Liver (tissue), 9 donors: Measurements from ENCODE around the gene NPW. TPM values are rescaled to one million over a fixed set of nuclear protein-coding genes. Genes with fewer than 3 reads are reported as not detected.

Experiments
- DNase-seq: peaks from one replicate; pipeline ENCODE4 v3.0.0-alpha.2; 2017; ENCODE audit warnings: low spot score
- H3K27ac ChIP-seq, 2 donors: one replicate each; pipeline ENCODE4 v1.7.0; 2013; ENCODE audit warnings: inconsistent platforms in 2 of 2, low read length in 2 of 2, control low read depth in 1 of 2, low read depth in 1 of 2, mild to moderate bottlenecking in 1 of 2
- H3K27me3 ChIP-seq, 4 donors: one replicate each; pipeline versions ENCODE4 v1.6.1 to v1.7.0; 2013; ENCODE audit warnings: low read length in 3 of 4, inconsistent platforms in 1 of 4, mild to moderate bottlenecking in 1 of 4, moderate library complexity in 1 of 4; ENCODE audit not compliant: control insufficient read depth in 4 of 4, insufficient read depth in 4 of 4
- H3K36me3 ChIP-seq, 4 donors: one replicate each; pipeline versions ENCODE4 v1.6.1 to v1.7.0; 2013; ENCODE audit warnings: low read length in 3 of 4, mild to moderate bottlenecking in 3 of 4, low read depth in 1 of 4, moderate library complexity in 1 of 4; ENCODE audit not compliant: control insufficient read depth in 4 of 4, insufficient read depth in 3 of 4
- H3K4me1 ChIP-seq, 4 donors: one replicate each; pipeline versions ENCODE4 v1.6.1 to v1.7.0; 2013; ENCODE audit warnings: low read length in 3 of 4, mild to moderate bottlenecking in 3 of 4, moderate library complexity in 1 of 4; ENCODE audit not compliant: control insufficient read depth in 4 of 4, insufficient read depth in 4 of 4
- H3K4me3 ChIP-seq, 3 donors: one replicate each; pipeline versions ENCODE4 v1.6.1 to v1.7.0; 2013; ENCODE audit warnings: low read length in 3 of 3, control low read depth in 1 of 3, low read depth in 1 of 3, mild to moderate bottlenecking in 1 of 3
- H3K9ac ChIP-seq, 2 donors: one replicate each; pipeline ENCODE4 v1.7.0; 2013; ENCODE audit warnings: low read length in 2 of 2, mild to moderate bottlenecking in 2 of 2, moderate library complexity in 2 of 2, control low read depth in 1 of 2, low read depth in 1 of 2
- H3K9me3 ChIP-seq, 4 donors: one replicate each; pipeline versions ENCODE4 v1.6.1 to v1.7.0; 2013; ENCODE audit warnings: low read length in 3 of 4; ENCODE audit not compliant: control insufficient read depth in 4 of 4
- CTCF ChIP-seq: fragments of 150-350 bp; IDR thresholded peaks from 2 replicates; pipeline ENCODE4 v1.5.1; 2017; ENCODE audit warnings: improper control_type of control experiment, low read depth, low read length; ENCODE audit not compliant: missing input control
- EGR1 ChIP-seq, 2 donors: IDR thresholded peaks; 2 replicates each; pipeline ENCODE4 v1.6.1; 2016 to 2018; ENCODE audit warnings: antibody characterized with exemption in 2 of 2, low read depth in 2 of 2
- FOXA1 ChIP-seq: IDR thresholded peaks from 2 replicates; pipeline ENCODE4 v1.6.1; 2016; ENCODE audit warnings: antibody characterized with exemption
- FOXA2 ChIP-seq: IDR thresholded peaks from 2 replicates; pipeline ENCODE4 v1.6.1; 2016; ENCODE audit warnings: antibody characterized with exemption
- GABPA ChIP-seq, 2 donors: IDR thresholded peaks in 1 of 2; conservative IDR thresholded peaks in 1 of 2; 2 replicates each; pipeline ENCODE4 v1.6.1; 2016; ENCODE audit warnings: antibody characterized with exemption in 2 of 2, mild to moderate bottlenecking in 1 of 2, moderate library complexity in 1 of 2
- HNF4A ChIP-seq, 2 donors: conservative IDR thresholded peaks; 2 replicates each; pipeline ENCODE4 v1.6.1; 2016; ENCODE audit warnings: antibody characterized with exemption in 2 of 2, mild to moderate bottlenecking in 2 of 2
- HNF4G ChIP-seq: IDR thresholded peaks from 2 replicates; pipeline ENCODE4 v1.6.1; 2016; ENCODE audit warnings: antibody characterized with exemption
- JUND ChIP-seq, 2 donors: IDR thresholded peaks; 2 replicates each; pipeline ENCODE4 v1.6.1; 2016; ENCODE audit warnings: antibody characterized with exemption in 2 of 2
- NR2F2 ChIP-seq: IDR thresholded peaks from 2 replicates; pipeline ENCODE4 v1.6.1; 2016; ENCODE audit warnings: antibody characterized with exemption
- RAD21 ChIP-seq, 2 donors: IDR thresholded peaks; 2 replicates each; pipeline ENCODE4 v1.6.1; 2016; ENCODE audit warnings: antibody characterized with exemption in 2 of 2, mild to moderate bottlenecking in 2 of 2
- RXRA ChIP-seq, 2 donors: IDR thresholded peaks; 2 replicates each; pipeline ENCODE4 v1.6.1; 2017 to 2018; ENCODE audit warnings: antibody characterized with exemption in 2 of 2, mild to moderate bottlenecking in 1 of 2
- SP1 ChIP-seq: IDR thresholded peaks from 2 replicates; pipeline ENCODE4 v1.6.1; 2018; ENCODE audit warnings: antibody characterized with exemption, mild to moderate bottlenecking
- TAF1 ChIP-seq: conservative IDR thresholded peaks from 2 replicates; pipeline ENCODE4 v1.6.1; 2016; ENCODE audit warnings: antibody characterized with exemption, mild to moderate bottlenecking
- YY1 ChIP-seq: IDR thresholded peaks from 2 replicates; pipeline ENCODE4 v1.6.1; 2016; ENCODE audit warnings: antibody characterized with exemption, mild to moderate bottlenecking
- ZBTB33 ChIP-seq: IDR thresholded peaks from 2 replicates; pipeline ENCODE4 v1.6.1; 2016; ENCODE audit warnings: antibody characterized with exemption
- WGBS: extraction: QIAGEN DNeasy Blood & Tissue Kit; methylation state at CpG from one replicate; pipeline ENCODE4 v1.1.7; 2013; 5-methylcytosine and 5-hydroxymethylcytosine counted together
- polyA plus RNA-seq, 2 donors: library from polyadenylated mRNA; stranded (reverse) in 1 of 2; unstranded in 1 of 2; fragments of 200-250 nt in 1 of 2; fragments of >200 nt in 1 of 2; fragmentation: Nextera tagmentation in 1 of 2; extraction: Ambion mirVana in 1 of 2; gene quantifications; one replicate each; pipeline versions ENCODE4 v1.2.1 to v1.2.3, GENCODE V29; 2013 to 2015
- total RNA-seq, 2 donors: library from RNA; depleted of rRNA; stranded (reverse); fragments of >200 nt; gene quantifications; one replicate each; pipeline ENCODE4 v1.2.3, GENCODE V29; 2014
- TF ChIP-seq, protein P1 (sequence below): IDR thresholded peaks from 2 replicates; pipeline ENCODE4 v1.6.1; 2016; ENCODE audit warnings: antibody characterized with exemption, mild to moderate bottlenecking
- TF ChIP-seq, protein P2 (sequence below): IDR thresholded peaks from 2 replicates; pipeline ENCODE4 v1.6.1; 2016; ENCODE audit warnings: antibody characterized with exemption
- TF ChIP-seq, protein P3 (sequence below): IDR thresholded peaks from 2 replicates; pipeline ENCODE4 v1.6.1; 2016; ENCODE audit warnings: antibody characterized with exemption
- donor health status: healthy.
- donor health status: healthy.
- donor health status: healthy.
- donor health status: healthy.
- donor health status: healthy.

Gene NPW
- total and polyA plus RNA-seq, 4 donors: 1.3 to 20.6 (median 9.1) TPM

DNA sequence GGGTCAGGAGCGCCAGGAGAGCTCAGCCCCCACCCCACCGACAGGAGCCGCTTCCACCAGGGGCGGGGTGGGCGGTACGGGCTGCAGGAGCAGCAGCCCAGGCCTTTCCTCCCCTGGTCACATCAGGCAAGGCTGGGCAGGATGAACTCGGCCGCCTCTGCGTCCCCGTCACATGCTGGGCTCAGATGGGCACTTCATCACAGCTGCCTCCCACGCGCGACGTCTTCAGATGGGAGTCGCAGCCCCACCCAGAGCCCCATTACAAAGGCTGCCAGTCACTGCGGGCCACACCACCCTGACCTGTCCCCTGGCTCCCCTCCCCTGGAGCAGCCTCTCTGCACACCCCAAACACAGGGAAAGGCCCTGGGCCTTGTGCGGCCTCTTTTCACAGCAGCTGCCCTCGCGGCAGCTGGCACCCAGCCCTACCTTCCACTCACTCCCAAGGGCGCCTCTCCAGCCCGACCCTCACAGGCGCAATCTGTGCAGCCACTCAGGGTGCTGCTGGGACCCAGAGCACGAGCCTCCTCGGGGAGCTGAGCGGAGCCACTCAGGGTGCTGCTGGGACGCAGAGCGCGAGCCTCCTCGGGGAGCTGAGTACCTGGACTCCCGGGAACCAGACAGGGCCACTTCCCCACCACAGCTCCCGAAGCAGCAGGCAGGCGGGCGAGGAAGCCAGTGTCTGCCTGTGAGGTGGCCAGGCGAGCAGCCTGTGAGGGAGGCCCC is 14.6 kb upstream of the NPW start:
- H3K9ac ChIP-seq: no peak overlapping the region
- TF ChIP-seq CTCF: no peak
- no peak for TF ChIP-seq FOXA2
- no peak for TF ChIP-seq YY1
- TF ChIP-seq JUND (IDR thresholded peaks at IDR 0.05): no peak
- TF ChIP-seq NR2F2: no peak
- no peak for TF ChIP-seq EGR1 (IDR thresholded peaks at IDR 0.05; ENCODE audit: low read depth in 2 of 2)
- no peak for TF ChIP-seq GABPA (IDR thresholded peaks at IDR 0.05 in 1 of 2, conservative IDR thresholded peaks at IDR 0.05 in 1 of 2)
- TF ChIP-seq, protein P1, sequence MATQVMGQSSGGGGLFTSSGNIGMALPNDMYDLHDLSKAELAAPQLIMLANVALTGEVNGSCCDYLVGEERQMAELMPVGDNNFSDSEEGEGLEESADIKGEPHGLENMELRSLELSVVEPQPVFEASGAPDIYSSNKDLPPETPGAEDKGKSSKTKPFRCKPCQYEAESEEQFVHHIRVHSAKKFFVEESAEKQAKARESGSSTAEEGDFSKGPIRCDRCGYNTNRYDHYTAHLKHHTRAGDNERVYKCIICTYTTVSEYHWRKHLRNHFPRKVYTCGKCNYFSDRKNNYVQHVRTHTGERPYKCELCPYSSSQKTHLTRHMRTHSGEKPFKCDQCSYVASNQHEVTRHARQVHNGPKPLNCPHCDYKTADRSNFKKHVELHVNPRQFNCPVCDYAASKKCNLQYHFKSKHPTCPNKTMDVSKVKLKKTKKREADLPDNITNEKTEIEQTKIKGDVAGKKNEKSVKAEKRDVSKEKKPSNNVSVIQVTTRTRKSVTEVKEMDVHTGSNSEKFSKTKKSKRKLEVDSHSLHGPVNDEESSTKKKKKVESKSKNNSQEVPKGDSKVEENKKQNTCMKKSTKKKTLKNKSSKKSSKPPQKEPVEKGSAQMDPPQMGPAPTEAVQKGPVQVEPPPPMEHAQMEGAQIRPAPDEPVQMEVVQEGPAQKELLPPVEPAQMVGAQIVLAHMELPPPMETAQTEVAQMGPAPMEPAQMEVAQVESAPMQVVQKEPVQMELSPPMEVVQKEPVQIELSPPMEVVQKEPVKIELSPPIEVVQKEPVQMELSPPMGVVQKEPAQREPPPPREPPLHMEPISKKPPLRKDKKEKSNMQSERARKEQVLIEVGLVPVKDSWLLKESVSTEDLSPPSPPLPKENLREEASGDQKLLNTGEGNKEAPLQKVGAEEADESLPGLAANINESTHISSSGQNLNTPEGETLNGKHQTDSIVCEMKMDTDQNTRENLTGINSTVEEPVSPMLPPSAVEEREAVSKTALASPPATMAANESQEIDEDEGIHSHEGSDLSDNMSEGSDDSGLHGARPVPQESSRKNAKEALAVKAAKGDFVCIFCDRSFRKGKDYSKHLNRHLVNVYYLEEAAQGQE: no peak
- TF ChIP-seq HNF4G: no peak
- no peak for TF ChIP-seq HNF4A (conservative IDR thresholded peaks at IDR 0.05)
- TF ChIP-seq RAD21 (IDR thresholded peaks at IDR 0.05): no peak
- no peak for TF ChIP-seq RXRA (IDR thresholded peaks at IDR 0.05)
- TF ChIP-seq, protein P2, sequence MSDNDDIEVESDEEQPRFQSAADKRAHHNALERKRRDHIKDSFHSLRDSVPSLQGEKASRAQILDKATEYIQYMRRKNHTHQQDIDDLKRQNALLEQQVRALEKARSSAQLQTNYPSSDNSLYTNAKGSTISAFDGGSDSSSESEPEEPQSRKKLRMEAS: no peak
- no peak for TF ChIP-seq TAF1
- no peak for TF ChIP-seq SP1
- no peak for TF ChIP-seq FOXA1
- peaks cover 36 to 52% (median 46%) of the 10 kb centered on the region in 4 donors for H3K4me1 ChIP-seq
- H3K27me3 ChIP-seq: no peaks in the 10 kb centered on the region
- no peak for DNase-seq
- H3K36me3 ChIP-seq: peaks cover 14 to 34% (median 15%) of the 10 kb centered on the region in 4 donors
- no peaks in the 10 kb centered on the region for H3K9me3 ChIP-seq
- no peak overlapping the region for H3K4me3 ChIP-seq
- 82% methylated on average over 34 of the region's 34 CpGs for WGBS
- no peak overlapping the region for H3K27ac ChIP-seq

GRCh38 chr16:2005646-2006045 is 13.9 kb upstream of the NPW start:
- DNase-seq: no peak
- Histone ChIP-seq H3K9me3 (no peaks in the 10 kb centered on the region), H3K27me3 (no peaks in the 10 kb centered on the region), H3K27ac (no peak overlapping the region), H3K4me3 (no peak overlapping the region), H3K4me1 (peaks cover 36 to 59% (median 53%) of the 10 kb centered on the region in 4 donors), H3K36me3 (peaks cover 13 to 27% (median 13%) of the 10 kb centered on the region in 4 donors), H3K9ac (no peak overlapping the region)
- TF ChIP-seq RAD21 (IDR thresholded peaks at IDR 0.05): no peak
- no peak for TF ChIP-seq TAF1
- TF ChIP-seq HNF4G: no peak
- TF ChIP-seq ZBTB33: no peak
- TF ChIP-seq, protein P3, sequence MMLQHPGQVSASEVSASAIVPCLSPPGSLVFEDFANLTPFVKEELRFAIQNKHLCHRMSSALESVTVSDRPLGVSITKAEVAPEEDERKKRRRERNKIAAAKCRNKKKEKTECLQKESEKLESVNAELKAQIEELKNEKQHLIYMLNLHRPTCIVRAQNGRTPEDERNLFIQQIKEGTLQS: no peak
- 83% methylated on average over 21 of the region's 21 CpGs for WGBS
